Raji (cell line): ENCODE data around the gene MCAT.
A peak's percentile ranks its signal among the peaks of the same experiment; 100 is the strongest.

Experiments
- POLR2A ChIP-seq: IDR thresholded peaks from 2 replicates; pipeline ENCODE4 v1.6.1; 2011; ENCODE audit warnings: low read depth, low read length, control low read depth; ENCODE audit not compliant: insufficient read depth

Gene MCAT

DNA sequence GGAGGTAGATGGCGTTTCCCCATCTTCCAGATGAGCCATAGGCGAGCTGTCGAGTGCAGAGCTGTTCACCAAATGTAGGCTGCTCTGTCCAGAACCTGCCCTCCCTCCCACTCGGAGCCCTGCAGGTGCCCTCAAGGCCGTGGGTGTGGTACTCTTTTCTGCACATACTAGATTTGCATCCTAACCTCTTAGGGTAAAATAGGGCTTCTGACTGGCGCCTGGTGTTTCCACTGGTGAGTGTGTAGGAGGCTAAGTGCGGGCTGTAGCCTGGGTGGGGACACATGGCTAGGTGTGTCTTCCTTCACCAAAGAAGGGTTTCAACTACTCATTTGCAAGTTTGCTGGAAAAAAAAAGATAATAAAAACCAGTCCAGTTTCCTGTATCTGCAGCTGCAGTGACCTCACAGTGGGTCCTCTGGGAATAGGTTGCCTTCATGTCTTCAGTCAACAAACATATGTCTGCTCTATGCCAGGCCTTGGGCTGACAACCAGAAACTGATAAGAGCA, 24.2 kb downstream of the MCAT start:
- TF ChIP-seq POLR2A, result peak; percentile 49

DNA sequence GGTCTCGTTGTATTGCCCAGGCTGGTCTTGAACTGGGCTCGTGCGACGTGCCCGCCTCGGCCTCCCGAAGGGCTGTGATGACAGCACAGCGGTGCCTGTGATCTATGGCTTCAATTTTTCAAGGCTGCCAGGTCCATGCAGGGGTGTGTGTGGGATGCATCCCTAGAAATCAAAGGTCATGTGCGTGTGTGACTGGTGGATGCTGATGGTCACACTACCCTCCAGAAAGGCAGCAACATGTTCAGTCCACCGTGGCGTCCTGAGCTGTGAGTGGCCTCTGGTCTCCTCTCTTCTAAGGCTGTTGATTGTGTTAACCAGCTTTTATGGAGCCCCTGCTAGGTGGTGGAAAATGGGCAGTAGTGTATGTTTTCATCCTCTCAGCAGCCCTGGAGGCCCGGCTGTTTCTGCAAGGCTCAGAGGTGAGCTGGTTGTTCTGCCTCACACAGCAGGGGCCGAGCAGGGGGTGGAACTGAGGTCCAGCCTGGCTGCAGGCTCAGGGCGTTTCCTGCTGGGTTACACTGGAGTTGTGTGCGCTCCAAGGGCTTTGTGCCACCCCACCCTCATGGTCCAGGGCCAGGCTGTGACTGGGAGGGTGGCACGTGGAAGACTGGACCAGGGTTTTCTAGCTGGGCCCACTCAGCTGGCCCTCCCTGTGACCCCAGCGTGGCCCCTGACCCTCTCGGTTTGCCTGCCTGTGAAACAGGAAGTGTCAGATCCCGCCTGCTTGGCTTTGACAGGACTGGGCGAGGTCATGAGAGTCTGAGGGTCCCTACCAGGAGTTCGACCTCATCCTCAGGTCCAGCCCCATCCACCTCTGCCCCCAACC, 25.0 kb downstream of the MCAT start:
- no peak; the same call in 1 of the 2 replicates for TF ChIP-seq POLR2A

DNA sequence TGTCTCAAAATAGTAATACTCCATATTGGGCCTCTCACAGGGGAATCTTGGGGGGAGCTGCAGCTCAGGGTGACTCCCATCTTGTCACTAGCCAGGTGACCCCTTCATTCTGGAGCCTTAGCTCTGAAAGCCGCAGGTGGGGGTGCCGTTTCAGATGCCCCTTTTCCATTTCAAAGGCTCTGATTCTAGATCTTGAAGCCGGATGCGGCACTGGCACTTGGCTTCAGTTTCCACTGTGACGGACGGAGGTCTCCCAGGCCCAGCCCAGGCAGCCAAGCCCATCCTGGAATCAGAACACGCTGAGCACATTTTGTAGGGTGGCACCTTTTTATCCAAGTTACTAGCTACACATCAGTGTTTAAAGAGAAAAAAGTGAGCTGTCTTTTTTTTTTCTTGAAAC, 26.3 kb downstream of the MCAT start:
- TF ChIP-seq POLR2A, result no peak

DNA sequence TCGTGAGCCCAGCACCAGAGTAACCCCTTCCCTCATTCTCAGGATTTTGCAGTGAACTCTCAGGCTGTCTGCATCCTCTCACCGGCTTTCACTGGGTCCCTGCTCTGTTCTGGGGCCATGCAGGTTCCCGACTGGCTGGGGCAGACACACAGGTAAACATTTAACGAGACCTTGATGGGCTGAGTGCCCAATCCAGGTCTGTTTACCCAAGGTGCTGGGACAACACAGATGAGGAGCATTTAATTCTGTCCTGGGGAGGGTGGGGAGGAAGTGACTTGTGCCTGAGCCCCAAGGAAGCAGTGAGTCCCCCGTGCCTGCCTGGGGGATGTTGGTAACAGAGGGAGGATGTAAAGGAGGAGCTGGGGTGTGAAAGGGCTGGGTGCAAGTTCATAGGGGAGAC, 28.2 kb downstream of the MCAT start:
- no peak for TF ChIP-seq POLR2A

DNA sequence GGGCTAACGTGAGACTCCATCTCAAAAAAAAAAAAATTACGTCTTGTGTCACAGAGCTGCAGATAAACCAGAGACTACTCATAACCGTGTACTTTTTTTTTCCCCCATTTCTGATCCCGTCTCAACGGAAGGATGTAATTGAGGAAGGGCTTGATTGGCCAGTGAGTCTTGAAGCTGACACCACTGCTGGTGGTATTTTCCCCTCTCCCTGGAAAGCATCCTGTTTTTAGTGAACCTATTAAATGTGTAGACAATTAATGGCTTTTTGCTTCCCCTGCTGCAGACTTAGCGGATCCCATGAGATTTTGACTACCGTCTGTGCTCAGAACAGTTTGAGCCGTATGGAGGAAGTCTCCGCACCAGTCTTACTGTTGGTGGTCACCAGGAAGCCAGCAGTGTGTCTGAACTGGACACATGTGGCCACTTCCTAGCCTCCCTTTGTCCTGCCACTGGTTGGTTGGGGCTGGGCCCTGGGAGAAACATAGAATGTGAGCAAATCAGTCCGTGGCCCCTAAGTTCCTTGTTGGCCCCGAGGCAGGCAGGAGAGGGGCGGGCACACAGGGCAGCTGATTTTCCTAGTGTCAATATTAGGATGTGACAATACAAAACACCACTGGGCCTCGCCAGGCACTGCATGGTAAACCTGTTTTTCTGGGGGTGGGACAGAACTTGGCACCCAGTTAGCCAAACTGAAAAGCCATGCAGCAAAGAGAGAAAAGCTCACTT, 29.5 kb downstream of the MCAT start:
- TF ChIP-seq POLR2A, result no peak

DNA sequence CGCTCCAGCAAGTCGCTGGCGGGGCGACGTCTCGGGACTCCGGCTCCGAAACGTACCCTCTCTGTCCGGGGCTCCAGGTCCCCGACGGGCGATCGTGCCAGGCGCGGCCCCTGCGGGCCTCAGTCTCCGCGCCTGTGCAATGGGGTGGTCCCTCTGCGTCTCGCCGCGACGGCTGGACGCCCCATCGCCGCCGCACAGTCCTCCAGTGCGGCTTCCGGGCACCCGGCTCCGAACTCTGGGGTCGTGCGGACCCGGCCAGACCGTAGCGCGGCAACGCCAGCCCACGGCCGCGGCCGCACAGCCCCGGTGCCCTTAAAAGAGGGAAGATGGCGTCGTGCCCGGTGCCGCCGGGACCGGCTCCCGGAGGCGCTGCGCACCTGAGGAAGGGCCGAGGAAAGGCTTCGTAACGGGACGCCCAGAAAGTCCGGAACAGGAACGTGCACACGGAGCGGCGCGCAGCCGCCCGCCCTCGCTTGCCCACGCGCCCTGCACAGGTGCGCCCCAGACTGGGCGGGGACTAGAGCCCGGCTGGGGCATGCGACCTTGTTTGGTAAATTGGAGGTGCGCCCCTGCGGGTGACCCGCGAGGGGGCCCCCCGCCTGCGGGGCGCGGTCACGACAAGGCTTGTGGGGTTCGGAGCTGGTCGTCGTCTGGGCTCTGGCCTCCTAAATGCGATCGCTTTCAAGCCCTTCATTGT, 32.1 kb downstream of the MCAT start:
- no peak for TF ChIP-seq POLR2A

DNA sequence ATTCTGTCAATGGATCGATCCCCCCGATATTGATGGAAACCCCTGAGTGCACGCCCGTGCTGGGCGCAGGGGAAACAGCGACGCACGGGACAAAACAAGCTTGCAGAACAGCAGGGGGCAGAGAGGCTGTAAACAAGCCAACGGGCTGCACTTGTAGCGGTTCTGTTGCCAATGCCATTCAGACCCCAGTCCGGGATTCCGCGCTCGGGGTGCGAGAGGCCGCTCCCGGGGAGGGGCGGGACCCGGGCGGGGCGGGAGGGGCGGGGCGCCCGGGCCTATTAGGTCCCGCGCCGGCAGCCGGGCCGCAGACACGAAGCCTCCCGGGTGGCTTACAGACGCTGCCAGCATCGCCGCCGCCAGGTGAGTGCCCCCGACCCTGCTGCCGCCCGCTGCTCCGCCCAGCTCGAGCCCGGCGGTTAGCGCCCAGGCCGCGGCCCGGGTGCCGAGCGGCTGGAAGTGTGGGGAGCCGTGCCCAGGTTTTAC, 32.7 kb downstream of the MCAT start, which contains the start of gene BIK:
BIK (plus strand) TSS at position 307 of the 483 bp plus-strand sequence. CDS start 13,273 bp downstream, outside the sequence.
- peak; percentile 81 for TF ChIP-seq POLR2A

DNA sequence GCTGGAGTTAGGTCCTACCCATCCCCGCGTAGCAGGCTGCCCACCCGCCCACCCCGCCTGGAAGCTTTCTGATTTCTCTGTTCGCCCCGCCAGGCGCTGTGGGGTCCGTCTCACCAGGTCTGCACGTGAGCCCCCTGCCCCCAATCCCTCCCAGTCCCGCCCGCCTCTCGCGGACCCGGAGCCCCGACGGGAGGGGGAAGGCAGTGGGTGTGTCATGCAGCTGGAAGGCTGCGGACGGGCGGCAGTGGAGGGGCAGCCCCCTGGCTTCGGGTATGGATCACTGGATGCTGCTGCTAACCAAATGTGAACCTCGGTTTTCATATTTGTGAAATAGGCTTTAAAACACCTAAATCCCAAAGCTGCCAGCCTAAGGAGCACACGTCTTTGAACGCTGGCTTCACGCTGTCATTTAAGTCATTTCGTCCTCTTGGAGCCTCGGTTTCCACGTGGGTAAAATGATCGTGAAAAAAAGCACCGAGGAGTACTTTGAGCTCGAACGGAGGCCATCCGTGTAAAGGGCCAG, 33.2 kb downstream of the MCAT start:
- no peak for TF ChIP-seq POLR2A

DNA sequence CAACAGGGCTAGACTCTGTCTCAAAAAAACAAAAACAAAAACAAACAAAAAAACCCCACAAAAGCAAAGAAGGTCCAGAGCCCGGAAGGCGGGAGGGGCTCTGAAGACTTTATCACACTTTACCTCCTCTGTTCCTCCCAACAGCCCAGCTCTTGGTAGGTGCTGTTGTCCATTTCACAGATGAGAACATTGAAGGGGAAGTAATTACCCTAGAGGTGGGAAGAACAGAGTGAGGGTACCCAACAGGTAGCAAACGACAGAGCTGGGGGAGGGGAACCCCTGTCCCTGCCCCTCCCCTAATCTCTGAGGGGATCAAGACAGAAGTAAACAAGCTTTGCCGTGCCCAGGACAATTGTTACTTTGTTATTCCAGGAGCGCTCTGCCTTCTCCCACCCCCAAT, 33.7 kb downstream of the MCAT start:
- TF ChIP-seq POLR2A, result no peak

DNA sequence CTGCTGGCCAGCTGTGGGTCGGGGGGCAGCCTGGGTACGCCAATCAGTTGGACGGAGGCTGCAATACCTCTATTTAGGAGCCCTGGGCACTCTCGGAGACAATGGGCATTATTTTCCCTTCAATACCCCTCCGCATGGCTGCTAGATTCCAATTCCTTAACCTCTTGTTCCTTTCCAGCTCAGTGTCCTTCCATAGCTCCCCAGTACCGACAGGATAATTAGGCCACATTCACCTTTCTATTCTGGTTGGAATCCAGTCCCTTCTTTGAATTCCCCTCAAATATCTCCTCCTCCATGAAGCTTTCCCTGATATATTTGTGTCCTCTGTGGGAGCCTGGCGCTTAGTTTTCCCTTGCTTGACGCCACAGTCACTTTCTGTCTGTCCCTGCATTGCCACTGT, 36.9 kb downstream of the MCAT start:
- no peak for TF ChIP-seq POLR2A

DNA sequence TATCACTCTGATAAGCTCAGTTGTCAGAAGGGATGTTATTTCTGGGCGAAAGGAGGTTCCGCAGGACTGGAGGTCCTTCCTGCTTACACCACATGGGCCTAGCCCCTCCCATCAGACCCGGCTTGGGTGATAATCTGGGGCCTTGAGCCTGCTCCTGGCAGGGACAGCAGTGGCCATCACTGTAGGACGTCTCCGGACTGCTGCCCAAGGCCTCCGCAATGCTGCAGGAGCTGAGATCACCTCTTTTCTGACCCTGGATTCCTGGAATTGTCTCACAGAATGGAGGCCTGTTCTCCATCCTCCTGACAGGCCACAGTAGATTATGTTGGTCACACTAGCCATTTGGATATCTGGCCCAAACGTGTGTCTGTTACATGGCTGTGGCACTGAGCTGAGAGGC, 41.9 kb downstream of the MCAT start:
- no peak for TF ChIP-seq POLR2A

DNA sequence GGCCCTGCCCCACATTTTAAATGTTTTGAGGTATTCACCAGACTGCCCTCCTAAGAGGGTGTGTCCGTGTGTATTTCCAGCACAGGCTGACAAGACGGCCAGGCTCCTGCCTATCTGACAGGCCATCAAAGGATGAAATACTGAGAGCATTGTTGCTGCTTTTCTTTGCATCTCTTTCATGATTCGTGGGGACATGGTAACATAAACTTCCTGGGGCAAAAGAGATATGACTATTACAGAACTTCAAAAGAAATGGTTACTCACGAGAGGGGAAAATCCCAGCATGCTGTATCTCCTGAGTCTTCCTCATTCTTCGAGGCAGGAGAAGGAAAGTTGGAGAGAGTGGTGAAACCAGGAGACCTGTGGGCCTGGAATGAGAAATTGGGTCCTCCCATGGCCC, 43.0 kb downstream of the MCAT start:
- TF ChIP-seq POLR2A, result no peak

DNA sequence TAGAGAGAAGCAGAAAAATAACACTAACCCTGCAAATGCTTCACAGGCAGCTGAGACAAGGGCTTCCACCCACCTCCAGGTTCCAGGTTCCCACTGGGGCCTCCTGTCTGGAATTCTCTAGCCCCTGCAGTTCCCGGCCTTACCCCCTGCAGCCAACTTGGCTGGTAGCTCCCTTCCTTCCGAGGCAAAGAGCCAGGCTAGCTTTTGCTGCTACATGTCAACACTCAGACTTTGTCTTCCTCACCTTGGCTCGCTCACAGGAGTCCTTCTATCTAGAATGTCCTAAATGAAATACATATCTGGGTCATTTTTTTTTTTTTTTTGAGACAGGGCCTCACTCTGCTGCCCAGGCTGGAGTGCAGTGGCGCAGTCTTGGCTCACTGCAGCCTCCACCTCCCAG, 44.1 kb downstream of the MCAT start:
- TF ChIP-seq POLR2A, result no peak

DNA sequence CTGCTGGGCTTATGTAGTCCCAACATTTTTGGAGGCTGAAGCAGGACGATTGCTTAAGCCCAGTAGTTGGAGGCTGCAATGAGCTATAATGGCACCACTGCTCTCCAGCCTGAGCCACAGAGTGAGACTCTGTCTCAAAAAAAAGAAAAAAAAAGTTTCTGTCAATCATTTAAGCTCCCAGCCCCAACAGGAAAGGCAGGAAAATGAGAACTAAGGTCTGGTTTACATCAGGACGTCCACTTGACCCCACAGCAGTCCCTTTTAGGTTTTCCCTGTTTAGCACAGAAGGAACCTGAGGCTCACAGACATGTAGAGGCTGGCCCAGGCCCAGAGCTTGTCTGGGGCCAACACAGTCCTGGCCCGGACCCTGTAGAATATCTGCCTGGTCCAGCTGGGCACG, 44.8 kb downstream of the MCAT start:
- TF ChIP-seq POLR2A, result no peak

DNA sequence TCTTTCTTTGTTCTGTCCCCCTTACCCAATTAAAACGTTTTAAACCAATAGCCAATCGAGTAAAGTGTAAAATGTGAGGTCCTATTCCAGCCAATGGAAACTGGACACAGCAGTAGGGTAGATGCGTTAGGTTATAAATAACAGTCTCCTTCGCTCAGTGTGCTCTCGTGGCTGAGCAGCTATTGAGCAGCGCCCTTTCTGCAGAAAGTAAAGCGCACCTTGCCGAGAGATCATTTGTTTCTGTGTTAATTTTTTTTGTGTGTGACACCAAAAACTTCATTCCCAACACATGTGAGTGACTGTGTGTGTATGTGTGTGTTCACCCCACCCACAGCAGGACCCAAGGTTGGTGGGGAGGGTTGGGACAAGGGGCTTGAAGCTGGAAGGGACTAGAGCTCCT, 46.8 kb downstream of the MCAT start:
- no peak for TF ChIP-seq POLR2A

DNA sequence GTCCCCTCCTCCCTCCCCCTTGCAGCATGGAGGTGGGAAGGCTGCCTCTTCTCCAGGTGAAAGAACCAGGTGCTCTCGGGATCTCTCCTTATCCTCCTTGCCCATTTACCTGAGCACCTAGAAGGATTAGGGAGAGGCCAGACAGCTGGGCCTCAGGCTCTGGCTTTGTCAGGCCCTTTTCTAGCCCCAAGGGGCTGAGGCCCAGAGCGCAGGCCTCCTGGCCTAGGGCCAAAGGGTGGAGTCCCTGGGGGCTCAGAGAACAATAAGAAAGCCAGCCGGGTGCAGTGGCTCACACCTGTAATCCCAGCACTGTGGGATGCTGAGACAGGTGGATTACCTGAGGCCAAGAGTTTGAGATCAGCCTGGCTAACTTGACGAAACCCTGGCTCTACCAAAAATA, 48.6 kb downstream of the MCAT start:
- TF ChIP-seq POLR2A, result no peak

DNA sequence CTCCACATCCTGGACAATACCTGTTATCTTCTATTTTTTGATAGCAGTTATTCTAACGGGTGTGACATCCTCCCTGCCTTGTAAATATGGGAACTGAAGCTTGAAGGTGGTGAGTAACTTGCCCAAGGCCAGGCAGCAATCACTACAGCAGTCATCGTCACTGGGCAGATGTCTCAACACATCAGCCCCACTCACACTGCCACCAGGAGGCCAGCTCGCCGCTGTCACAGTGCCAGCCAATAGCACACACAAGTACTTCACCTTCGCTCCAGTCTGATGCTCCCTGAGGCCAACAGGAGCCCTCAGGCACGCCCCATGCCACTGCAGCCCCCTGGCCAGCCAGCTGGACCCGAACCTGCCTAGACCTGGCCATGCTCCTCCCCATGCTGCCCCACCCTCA, 49.1 kb downstream of the MCAT start:
- TF ChIP-seq POLR2A, result no peak
